ENCODE results near the gene AGPAT4. TPM values are rescaled to one million over a fixed set of nuclear protein-coding genes. Genes with fewer than 3 reads are reported as not detected.
A peak's percentile ranks its signal among the peaks of the same experiment; 100 is the strongest.

Gene AGPAT4
- total RNA-seq, 1 experiment from 2014 or later = 22.0 TPM

DNA sequence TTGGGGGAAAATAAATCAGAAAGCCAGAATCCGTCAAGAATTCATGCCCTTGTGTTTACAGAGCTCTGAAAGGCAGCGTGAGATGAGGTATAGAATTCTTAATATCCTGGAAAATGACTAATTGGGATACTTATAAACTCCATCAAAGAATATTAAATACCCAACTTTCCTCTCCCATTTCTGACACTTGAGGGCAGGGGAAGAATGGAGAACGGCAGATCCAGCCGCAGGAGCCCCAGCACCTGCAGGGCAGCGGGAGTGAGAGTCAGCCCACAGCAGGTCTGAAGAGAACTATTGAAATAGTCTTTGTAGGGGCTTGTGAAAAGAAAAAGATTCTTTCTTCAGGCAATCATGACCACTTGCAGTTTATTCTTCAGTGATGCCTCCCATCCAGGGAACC, 107.2 kb downstream of the AGPAT4 start:
- no peak overlapping the region for H3K9ac ChIP-seq (ENCODE audit: extremely low read depth, insufficient read length, low read length)
- H4K20me1 ChIP-seq (ENCODE audit: control insufficient read depth, insufficient read depth, insufficient read length) = no peaks in the 10 kb centered on the region
- H3K9me3 ChIP-seq (ENCODE audit: control insufficient read depth, low read depth, low read length) = no peaks in the 10 kb centered on the region
- H3K27me3 Mint-ChIP-seq (ENCODE audit: low read depth) = no peaks in the 10 kb centered on the region; the same call in 1 of the 2 replicates
- H3K36me3 Mint-ChIP-seq (ENCODE audit: insufficient read depth in 1 of 3, low read depth in 3 of 3) = peaks cover 28 to 55% (median 53%) of the 10 kb centered on the region in 3 experiments
- no peak overlapping the region for H3K23ac ChIP-seq (ENCODE audit: insufficient read length, low read depth, low read length)
- H2BK20ac ChIP-seq (ENCODE audit: low read depth, low read length, poor library complexity, severe bottlenecking) = no peak overlapping the region
- no peak overlapping the region for H3K14ac ChIP-seq (ENCODE audit: insufficient read depth, low read length)
- H3K27ac Mint-ChIP-seq = peak overlapping the region; percentile 32 to 63 (median 54); a peak in 2 of 7 replicates
- no peak overlapping the region for H2BK15ac ChIP-seq (ENCODE audit: low read depth, low read length)
- H2BK5ac ChIP-seq (ENCODE audit: insufficient read length, low read length) = no peak overlapping the region
- peaks cover 14% of the 10 kb centered on the region; the same call in 1 of the 2 replicates for H3K4me1 ChIP-seq (ENCODE audit: insufficient read depth, low read length)
- no peak overlapping the region for H3K4me2 ChIP-seq (ENCODE audit: insufficient read depth, insufficient read length, low read length)
- TF ChIP-seq, protein P1, sequence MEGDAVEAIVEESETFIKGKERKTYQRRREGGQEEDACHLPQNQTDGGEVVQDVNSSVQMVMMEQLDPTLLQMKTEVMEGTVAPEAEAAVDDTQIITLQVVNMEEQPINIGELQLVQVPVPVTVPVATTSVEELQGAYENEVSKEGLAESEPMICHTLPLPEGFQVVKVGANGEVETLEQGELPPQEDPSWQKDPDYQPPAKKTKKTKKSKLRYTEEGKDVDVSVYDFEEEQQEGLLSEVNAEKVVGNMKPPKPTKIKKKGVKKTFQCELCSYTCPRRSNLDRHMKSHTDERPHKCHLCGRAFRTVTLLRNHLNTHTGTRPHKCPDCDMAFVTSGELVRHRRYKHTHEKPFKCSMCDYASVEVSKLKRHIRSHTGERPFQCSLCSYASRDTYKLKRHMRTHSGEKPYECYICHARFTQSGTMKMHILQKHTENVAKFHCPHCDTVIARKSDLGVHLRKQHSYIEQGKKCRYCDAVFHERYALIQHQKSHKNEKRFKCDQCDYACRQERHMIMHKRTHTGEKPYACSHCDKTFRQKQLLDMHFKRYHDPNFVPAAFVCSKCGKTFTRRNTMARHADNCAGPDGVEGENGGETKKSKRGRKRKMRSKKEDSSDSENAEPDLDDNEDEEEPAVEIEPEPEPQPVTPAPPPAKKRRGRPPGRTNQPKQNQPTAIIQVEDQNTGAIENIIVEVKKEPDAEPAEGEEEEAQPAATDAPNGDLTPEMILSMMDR (conservative IDR thresholded peaks at IDR 0.05) = no peak
- H4K5ac ChIP-seq (ENCODE audit: insufficient read length, low read depth, low read length) = no peak overlapping the region
- H3K79me2 ChIP-seq (ENCODE audit: insufficient read depth, low read length) = no peaks in the 10 kb centered on the region
- no peak overlapping the region for H3K56ac ChIP-seq (ENCODE audit: insufficient read length, low read depth, low read length)
- H3K4me3 Mint-ChIP-seq = no peak overlapping the region; a peak in 1 of 5 replicates
- peaks cover 3% of the 10 kb centered on the region in 2 experiments; a peak in 3 of 5 replicates for H3K9me3 Mint-ChIP-seq
- no peaks in the 10 kb centered on the region for H3K27me3 ChIP-seq (ENCODE audit: insufficient read depth, low read length)
- no peak overlapping the region for H2AFZ ChIP-seq (ENCODE audit: low read length)
- H4K91ac ChIP-seq (ENCODE audit: insufficient read length, low read depth, low read length) = no peak overlapping the region
- H3K18ac ChIP-seq (ENCODE audit: insufficient read length, low read depth, low read length) = no peak overlapping the region
- no peaks in the 10 kb centered on the region for H3K23me2 ChIP-seq (ENCODE audit: insufficient read length, low read depth, low read length, poor library complexity, severe bottlenecking)
- H3K4ac ChIP-seq (ENCODE audit: low read depth, low read length) = no peak overlapping the region
- no peaks in the 10 kb centered on the region for H3K79me1 ChIP-seq (ENCODE audit: insufficient read depth, low read depth, low read length, poor library complexity, severe bottlenecking)
- peaks cover 58 to 67% of the 10 kb centered on the region in 2 experiments for H3K4me1 Mint-ChIP-seq
- DNase-seq = no peak
- H2AK5ac ChIP-seq (ENCODE audit: insufficient read length, low read length) = no peak overlapping the region
- H3T11ph ChIP-seq (ENCODE audit: low read length) = no peak overlapping the region
- whole genome bisulfite sequencing (ENCODE audit: extremely low coverage, insufficient read length, low lambda C conversion rate) = no CpG with 5 or more reads among the region's 5 CpGs
- no peak overlapping the region for H4K8ac ChIP-seq (replicated peaks; ENCODE audit: insufficient read length, low read depth, low read length)
- no peak overlapping the region for H3K27ac ChIP-seq (ENCODE audit: insufficient read length, low read depth, low read length)
- H2BK120ac ChIP-seq (ENCODE audit: low read depth, low read length, poor library complexity, severe bottlenecking) = no peak overlapping the region
- no peak overlapping the region for H2BK12ac ChIP-seq (ENCODE audit: insufficient read length, low read depth, low read length)
